ENCODE results near the gene POC5.

Gene POC5

GRCh38 chr5:75667586-75667985 is 49.7 kb downstream of the POC5 start:
- H3K4me1 ChIP-seq: peaks cover 0 to 2% (median 0%) of the 10 kb centered on the region in 4 donors
- no peaks in the 10 kb centered on the region for H3K9me3 ChIP-seq
- intact Hi-C loops (cut with DNase I; ENCODE audit: low total_unique reads): no loop called here
- H3K27me3 ChIP-seq: no peaks in the 10 kb centered on the region
- no peak overlapping the region for H3K4me3 ChIP-seq
- DNase-seq: no peak
- no peak overlapping the region for H3K27ac ChIP-seq
- TF ChIP-seq CTCF (IDR thresholded peaks at IDR 0.05): no peak
- H3K36me3 ChIP-seq: peaks cover 0 to 6% (median 0%) of the 10 kb centered on the region in 3 donors

- intact Hi-C loops (cut with DNase I; ENCODE audit: low total_unique reads): no loop called here
- H3K4me3 ChIP-seq: no peak overlapping the region
- no peaks in the 10 kb centered on the region for H3K27me3 ChIP-seq
- no peak for TF ChIP-seq CTCF (IDR thresholded peaks at IDR 0.05)
- DNase-seq: no peak
- no peak overlapping the region for H3K27ac ChIP-seq
- H3K36me3 ChIP-seq: no peaks in the 10 kb centered on the region
- peaks cover 0 to 2% (median 0%) of the 10 kb centered on the region in 4 donors for H3K4me1 ChIP-seq
- H3K9me3 ChIP-seq: no peaks in the 10 kb centered on the region
These were observed 50.4 kb downstream of the POC5 start for GRCh38 chr5:75666801-75667200.

GRCh38 chr5:75664979-75665378 is 52.3 kb downstream of the POC5 start:
- intact Hi-C loops (cut with DNase I; ENCODE audit: low total_unique reads): no loop called here
- DNase-seq: no peak
- Histone ChIP-seq H3K27me3 (no peaks in the 10 kb centered on the region), H3K4me1 (peaks cover 0 to 2% (median 0%) of the 10 kb centered on the region in 4 donors), H3K9me3 (no peaks in the 10 kb centered on the region), H3K4me3 (no peak overlapping the region), H3K27ac (no peak overlapping the region), H3K36me3 (no peaks in the 10 kb centered on the region)
- no peak for TF ChIP-seq CTCF (IDR thresholded peaks at IDR 0.05)

- TF ChIP-seq CTCF (IDR thresholded peaks at IDR 0.05): no peak
- no peaks in the 10 kb centered on the region for H3K27me3 ChIP-seq
- H3K9me3 ChIP-seq: no peaks in the 10 kb centered on the region
- intact Hi-C loops (cut with DNase I; ENCODE audit: low total_unique reads): no loop called here
- DNase-seq: no peak
- H3K4me3 ChIP-seq: no peak overlapping the region
- H3K36me3 ChIP-seq: no peaks in the 10 kb centered on the region
- H3K27ac ChIP-seq: no peak overlapping the region
- peaks cover 0 to 2% (median 0%) of the 10 kb centered on the region in 4 donors for H3K4me1 ChIP-seq
These were observed 53.5 kb downstream of the POC5 start for GRCh38 chr5:75663579-75664284.

GRCh38 chr5:75662061-75662460 is 55.2 kb downstream of the POC5 start:
- no peak for DNase-seq
- no peak for TF ChIP-seq CTCF (IDR thresholded peaks at IDR 0.05)
- Histone ChIP-seq H3K4me1 (peaks cover 0 to under 1% (median 0%) of the 10 kb centered on the region in 4 donors), H3K27me3 (no peaks in the 10 kb centered on the region), H3K27ac (no peak overlapping the region), H3K36me3 (no peaks in the 10 kb centered on the region), H3K9me3 (no peaks in the 10 kb centered on the region), H3K4me3 (no peak overlapping the region)
- intact Hi-C loops (cut with DNase I; ENCODE audit: low total_unique reads): no loop called here
